ENCODE data around the gene OR10V1.

DNA sequence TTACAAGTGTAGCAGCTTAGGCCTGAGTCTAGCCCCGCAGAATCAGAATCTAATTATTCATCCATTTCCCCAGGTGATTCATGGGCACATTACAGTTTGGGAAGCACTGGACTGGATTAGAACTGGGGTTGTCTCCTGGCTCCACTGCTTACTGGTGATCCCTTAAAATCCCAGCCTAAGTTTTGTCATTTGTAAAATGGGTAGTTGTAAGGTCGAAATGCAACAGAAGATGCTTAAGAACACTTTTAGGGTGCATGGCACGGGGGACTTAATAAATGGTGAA is 42.9 kb upstream of the OR10V1 start:
- TF ChIP-seq POLR2AphosphoS5 (IDR thresholded peaks at IDR 0.05; ENCODE audit: low read depth, low read length), result no peak
- TF ChIP-seq, protein P1, sequence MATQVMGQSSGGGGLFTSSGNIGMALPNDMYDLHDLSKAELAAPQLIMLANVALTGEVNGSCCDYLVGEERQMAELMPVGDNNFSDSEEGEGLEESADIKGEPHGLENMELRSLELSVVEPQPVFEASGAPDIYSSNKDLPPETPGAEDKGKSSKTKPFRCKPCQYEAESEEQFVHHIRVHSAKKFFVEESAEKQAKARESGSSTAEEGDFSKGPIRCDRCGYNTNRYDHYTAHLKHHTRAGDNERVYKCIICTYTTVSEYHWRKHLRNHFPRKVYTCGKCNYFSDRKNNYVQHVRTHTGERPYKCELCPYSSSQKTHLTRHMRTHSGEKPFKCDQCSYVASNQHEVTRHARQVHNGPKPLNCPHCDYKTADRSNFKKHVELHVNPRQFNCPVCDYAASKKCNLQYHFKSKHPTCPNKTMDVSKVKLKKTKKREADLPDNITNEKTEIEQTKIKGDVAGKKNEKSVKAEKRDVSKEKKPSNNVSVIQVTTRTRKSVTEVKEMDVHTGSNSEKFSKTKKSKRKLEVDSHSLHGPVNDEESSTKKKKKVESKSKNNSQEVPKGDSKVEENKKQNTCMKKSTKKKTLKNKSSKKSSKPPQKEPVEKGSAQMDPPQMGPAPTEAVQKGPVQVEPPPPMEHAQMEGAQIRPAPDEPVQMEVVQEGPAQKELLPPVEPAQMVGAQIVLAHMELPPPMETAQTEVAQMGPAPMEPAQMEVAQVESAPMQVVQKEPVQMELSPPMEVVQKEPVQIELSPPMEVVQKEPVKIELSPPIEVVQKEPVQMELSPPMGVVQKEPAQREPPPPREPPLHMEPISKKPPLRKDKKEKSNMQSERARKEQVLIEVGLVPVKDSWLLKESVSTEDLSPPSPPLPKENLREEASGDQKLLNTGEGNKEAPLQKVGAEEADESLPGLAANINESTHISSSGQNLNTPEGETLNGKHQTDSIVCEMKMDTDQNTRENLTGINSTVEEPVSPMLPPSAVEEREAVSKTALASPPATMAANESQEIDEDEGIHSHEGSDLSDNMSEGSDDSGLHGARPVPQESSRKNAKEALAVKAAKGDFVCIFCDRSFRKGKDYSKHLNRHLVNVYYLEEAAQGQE (IDR thresholded peaks at IDR 0.05; ENCODE audit: insufficient read depth in 1 of 2, low read depth in 2 of 2, low read length in 2 of 2), result no peak
- no peak for TF ChIP-seq TAF1 (IDR thresholded peaks at IDR 0.05; ENCODE audit: borderline replicate concordance, insufficient read depth, low read length)
- TF ChIP-seq SIN3A (IDR thresholded peaks at IDR 0.05; ENCODE audit: borderline replicate concordance, insufficient read depth, low read length), result no peak

Measured in PFSK-1 (cell line).